ENCODE data around the gene NSMCE3. TPM values are rescaled to one million over a fixed set of nuclear protein-coding genes. Genes with fewer than 3 reads are reported as not detected.

The NSMCE3 gene
- total and polyA plus RNA-seq, 4 donors = 2.3 to 3.3 (median 2.8) TPM

DNA sequence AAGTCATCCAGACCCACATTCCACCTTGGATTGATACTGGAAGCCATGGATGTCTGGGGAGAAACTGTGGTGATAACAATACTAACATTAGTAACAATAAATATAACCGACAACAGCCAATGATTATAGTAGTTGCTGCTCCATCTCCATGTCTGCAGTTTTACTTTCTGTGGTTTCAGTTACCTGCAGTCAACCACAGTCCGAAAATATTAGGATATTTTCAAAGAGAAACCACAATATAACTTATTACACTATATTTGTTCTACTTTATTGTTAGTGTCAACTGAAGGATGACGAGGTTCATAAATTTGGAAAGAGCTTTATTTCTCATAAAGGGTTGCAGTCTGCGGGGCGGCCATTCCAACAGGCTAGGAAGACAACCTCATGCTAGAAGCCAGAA is 2.6 kb upstream of the NSMCE3 start:
- no peak for TF ChIP-seq RAD21 (IDR thresholded peaks at IDR 0.05)
- TF ChIP-seq, protein P1, sequence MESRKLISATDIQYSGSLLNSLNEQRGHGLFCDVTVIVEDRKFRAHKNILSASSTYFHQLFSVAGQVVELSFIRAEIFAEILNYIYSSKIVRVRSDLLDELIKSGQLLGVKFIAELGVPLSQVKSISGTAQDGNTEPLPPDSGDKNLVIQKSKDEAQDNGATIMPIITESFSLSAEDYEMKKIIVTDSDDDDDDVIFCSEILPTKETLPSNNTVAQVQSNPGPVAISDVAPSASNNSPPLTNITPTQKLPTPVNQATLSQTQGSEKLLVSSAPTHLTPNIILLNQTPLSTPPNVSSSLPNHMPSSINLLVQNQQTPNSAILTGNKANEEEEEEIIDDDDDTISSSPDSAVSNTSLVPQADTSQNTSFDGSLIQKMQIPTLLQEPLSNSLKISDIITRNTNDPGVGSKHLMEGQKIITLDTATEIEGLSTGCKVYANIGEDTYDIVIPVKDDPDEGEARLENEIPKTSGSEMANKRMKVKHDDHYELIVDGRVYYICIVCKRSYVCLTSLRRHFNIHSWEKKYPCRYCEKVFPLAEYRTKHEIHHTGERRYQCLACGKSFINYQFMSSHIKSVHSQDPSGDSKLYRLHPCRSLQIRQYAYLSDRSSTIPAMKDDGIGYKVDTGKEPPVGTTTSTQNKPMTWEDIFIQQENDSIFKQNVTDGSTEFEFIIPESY (IDR thresholded peaks at IDR 0.05) = no peak
- TF ChIP-seq YY1 (IDR thresholded peaks at IDR 0.05) = no peak
- H3K27ac ChIP-seq (ENCODE audit: low read depth in 1 of 2, low read length in 2 of 2) = no peak overlapping the region
- WGBS = 93% methylated on average over 5 of the region's 5 CpGs
- peaks cover 2 to 21% (median 14%) of the 10 kb centered on the region in 4 donors for H3K4me1 ChIP-seq (ENCODE audit: control insufficient read depth in 4 of 4, insufficient read depth in 4 of 4, low read length in 3 of 4)
- H3K36me3 ChIP-seq (ENCODE audit: control insufficient read depth in 4 of 4, insufficient read depth in 3 of 4, low read depth in 1 of 4, low read length in 3 of 4) = no peaks in the 10 kb centered on the region
- H3K9ac ChIP-seq (ENCODE audit: low read depth in 1 of 2, low read length in 2 of 2) = no peak overlapping the region
- H3K4me3 ChIP-seq (ENCODE audit: low read depth in 1 of 3, low read length in 3 of 3) = no peak overlapping the region
- no peaks in the 10 kb centered on the region for H3K9me3 ChIP-seq (ENCODE audit: control insufficient read depth in 4 of 4, low read length in 3 of 4)
- DNase-seq (ENCODE audit: low spot score) = no peak
- no peaks in the 10 kb centered on the region for H3K27me3 ChIP-seq (ENCODE audit: control insufficient read depth in 4 of 4, insufficient read depth in 4 of 4, low read length in 3 of 4)

DNA sequence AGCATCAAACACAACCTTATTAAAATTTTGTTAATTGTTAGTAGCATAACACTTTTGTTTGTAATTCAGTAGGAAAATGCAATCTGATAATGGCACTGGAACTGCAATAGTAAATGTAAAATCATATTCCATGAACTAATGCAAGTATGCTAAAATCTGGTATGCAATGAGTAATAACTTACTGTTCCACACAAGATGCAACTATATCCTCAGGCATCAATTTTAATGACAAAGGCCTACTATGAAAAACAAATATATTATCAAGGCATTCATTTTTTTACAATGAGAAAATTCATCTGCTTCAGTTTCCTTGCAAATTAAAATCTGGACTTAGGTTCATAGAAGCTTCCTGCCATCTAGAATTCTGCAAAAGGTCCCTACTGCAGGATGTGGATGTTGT is 1.4 kb upstream of the NSMCE3 start:
- Histone ChIP-seq H3K27ac (ENCODE audit: low read depth in 1 of 2, low read length in 2 of 2) (no peak overlapping the region), H3K4me3 (ENCODE audit: low read depth in 1 of 3, low read length in 3 of 3) (no peak overlapping the region), H3K9me3 (ENCODE audit: control insufficient read depth in 4 of 4, low read length in 3 of 4) (no peaks in the 10 kb centered on the region), H3K9ac (ENCODE audit: low read depth in 1 of 2, low read length in 2 of 2) (no peak overlapping the region), H3K36me3 (ENCODE audit: control insufficient read depth in 4 of 4, insufficient read depth in 3 of 4, low read depth in 1 of 4, low read length in 3 of 4) (no peaks in the 10 kb centered on the region), H3K4me1 (ENCODE audit: control insufficient read depth in 4 of 4, insufficient read depth in 4 of 4, low read length in 3 of 4) (peaks cover 2 to 25% (median 17%) of the 10 kb centered on the region in 4 donors), H3K27me3 (ENCODE audit: control insufficient read depth in 4 of 4, insufficient read depth in 4 of 4, low read length in 3 of 4) (no peaks in the 10 kb centered on the region)
- DNase-seq (ENCODE audit: low spot score) = no peak
- TF ChIP-seq FOXA2 (IDR thresholded peaks at IDR 0.05) (no peak), HNF4A (conservative IDR thresholded peaks at IDR 0.05) (no peak), HNF4G (IDR thresholded peaks at IDR 0.05) (no peak), RAD21 (IDR thresholded peaks at IDR 0.05) (no peak), TAF1 (conservative IDR thresholded peaks at IDR 0.05) (no peak), NR2F2 (IDR thresholded peaks at IDR 0.05) (no peak), SP1 (IDR thresholded peaks at IDR 0.05) (no peak), FOXA1 (IDR thresholded peaks at IDR 0.05) (no peak), YY1 (IDR thresholded peaks at IDR 0.05) (no peak), RXRA (IDR thresholded peaks at IDR 0.05) (no peak), EGR1 (IDR thresholded peaks at IDR 0.05; ENCODE audit: low read depth in 2 of 2) (no peak), GABPA (IDR thresholded peaks at IDR 0.05 in 1 of 2, conservative IDR thresholded peaks at IDR 0.05 in 1 of 2) (no peak), JUND (IDR thresholded peaks at IDR 0.05) (no peak)
- TF ChIP-seq, protein P2, sequence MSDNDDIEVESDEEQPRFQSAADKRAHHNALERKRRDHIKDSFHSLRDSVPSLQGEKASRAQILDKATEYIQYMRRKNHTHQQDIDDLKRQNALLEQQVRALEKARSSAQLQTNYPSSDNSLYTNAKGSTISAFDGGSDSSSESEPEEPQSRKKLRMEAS (IDR thresholded peaks at IDR 0.05) = no peak
- TF ChIP-seq, protein P1 (IDR thresholded peaks at IDR 0.05) = no peak
- TF ChIP-seq, protein P3, sequence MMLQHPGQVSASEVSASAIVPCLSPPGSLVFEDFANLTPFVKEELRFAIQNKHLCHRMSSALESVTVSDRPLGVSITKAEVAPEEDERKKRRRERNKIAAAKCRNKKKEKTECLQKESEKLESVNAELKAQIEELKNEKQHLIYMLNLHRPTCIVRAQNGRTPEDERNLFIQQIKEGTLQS (IDR thresholded peaks at IDR 0.05) = no peak
- TF ChIP-seq, protein P4, sequence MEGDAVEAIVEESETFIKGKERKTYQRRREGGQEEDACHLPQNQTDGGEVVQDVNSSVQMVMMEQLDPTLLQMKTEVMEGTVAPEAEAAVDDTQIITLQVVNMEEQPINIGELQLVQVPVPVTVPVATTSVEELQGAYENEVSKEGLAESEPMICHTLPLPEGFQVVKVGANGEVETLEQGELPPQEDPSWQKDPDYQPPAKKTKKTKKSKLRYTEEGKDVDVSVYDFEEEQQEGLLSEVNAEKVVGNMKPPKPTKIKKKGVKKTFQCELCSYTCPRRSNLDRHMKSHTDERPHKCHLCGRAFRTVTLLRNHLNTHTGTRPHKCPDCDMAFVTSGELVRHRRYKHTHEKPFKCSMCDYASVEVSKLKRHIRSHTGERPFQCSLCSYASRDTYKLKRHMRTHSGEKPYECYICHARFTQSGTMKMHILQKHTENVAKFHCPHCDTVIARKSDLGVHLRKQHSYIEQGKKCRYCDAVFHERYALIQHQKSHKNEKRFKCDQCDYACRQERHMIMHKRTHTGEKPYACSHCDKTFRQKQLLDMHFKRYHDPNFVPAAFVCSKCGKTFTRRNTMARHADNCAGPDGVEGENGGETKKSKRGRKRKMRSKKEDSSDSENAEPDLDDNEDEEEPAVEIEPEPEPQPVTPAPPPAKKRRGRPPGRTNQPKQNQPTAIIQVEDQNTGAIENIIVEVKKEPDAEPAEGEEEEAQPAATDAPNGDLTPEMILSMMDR (IDR thresholded peaks at IDR 0.05; ENCODE audit: low read depth, low read length, missing input control) = no peak
- TF ChIP-seq, protein P5, sequence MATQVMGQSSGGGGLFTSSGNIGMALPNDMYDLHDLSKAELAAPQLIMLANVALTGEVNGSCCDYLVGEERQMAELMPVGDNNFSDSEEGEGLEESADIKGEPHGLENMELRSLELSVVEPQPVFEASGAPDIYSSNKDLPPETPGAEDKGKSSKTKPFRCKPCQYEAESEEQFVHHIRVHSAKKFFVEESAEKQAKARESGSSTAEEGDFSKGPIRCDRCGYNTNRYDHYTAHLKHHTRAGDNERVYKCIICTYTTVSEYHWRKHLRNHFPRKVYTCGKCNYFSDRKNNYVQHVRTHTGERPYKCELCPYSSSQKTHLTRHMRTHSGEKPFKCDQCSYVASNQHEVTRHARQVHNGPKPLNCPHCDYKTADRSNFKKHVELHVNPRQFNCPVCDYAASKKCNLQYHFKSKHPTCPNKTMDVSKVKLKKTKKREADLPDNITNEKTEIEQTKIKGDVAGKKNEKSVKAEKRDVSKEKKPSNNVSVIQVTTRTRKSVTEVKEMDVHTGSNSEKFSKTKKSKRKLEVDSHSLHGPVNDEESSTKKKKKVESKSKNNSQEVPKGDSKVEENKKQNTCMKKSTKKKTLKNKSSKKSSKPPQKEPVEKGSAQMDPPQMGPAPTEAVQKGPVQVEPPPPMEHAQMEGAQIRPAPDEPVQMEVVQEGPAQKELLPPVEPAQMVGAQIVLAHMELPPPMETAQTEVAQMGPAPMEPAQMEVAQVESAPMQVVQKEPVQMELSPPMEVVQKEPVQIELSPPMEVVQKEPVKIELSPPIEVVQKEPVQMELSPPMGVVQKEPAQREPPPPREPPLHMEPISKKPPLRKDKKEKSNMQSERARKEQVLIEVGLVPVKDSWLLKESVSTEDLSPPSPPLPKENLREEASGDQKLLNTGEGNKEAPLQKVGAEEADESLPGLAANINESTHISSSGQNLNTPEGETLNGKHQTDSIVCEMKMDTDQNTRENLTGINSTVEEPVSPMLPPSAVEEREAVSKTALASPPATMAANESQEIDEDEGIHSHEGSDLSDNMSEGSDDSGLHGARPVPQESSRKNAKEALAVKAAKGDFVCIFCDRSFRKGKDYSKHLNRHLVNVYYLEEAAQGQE (IDR thresholded peaks at IDR 0.05) = no peak
